Islet of Langerhans (tissue), 1 donor: ENCODE data around the gene MXD3.
"Not testable (repeated sequence)": the region's sequence is repeated elsewhere in the genome, so short reads cannot be mapped to it uniquely, and the experiment has no call there.

Experiments used
- FAIRE-seq: peaks from one replicate; lab custom pipeline; 2011; peaks lifted over from hg19 to GRCh38; lab: Jason Lieb, UNC

The MXD3 gene

GRCh38 chr5:177319913-177320588, 8.4 kb upstream of the MXD3 start:
- no peak for FAIRE-seq

- FAIRE-seq: no peak
Observed at GRCh38 chr5:177317959-177318377, 6.3 kb upstream of the MXD3 start.

GRCh38 chr5:177316005-177316404, 4.3 kb upstream of the MXD3 start:
- no peak for FAIRE-seq

- FAIRE-seq: no peak
Observed at GRCh38 chr5:177315411-177315810, 3.7 kb upstream of the MXD3 start.

- FAIRE-seq: no peak
Observed at GRCh38 chr5:177314376-177315342, 3.0 kb upstream of the MXD3 start.

GRCh38 chr5:177313561-177314259, 2.0 kb upstream of the MXD3 start:
- FAIRE-seq: no peak

GRCh38 chr5:177312649-177313181, 1.0 kb upstream of the MXD3 start:
- no peak for FAIRE-seq

- FAIRE-seq: no peak
Observed at GRCh38 chr5:177311392-177311722, 341 bp downstream of the MXD3 start.

GRCh38 chr5:177310757-177311391, 824 bp downstream of the MXD3 start:
- no peak for FAIRE-seq

GRCh38 chr5:177310332-177310731, 1.4 kb downstream of the MXD3 start:
- no peak for FAIRE-seq

- no peak for FAIRE-seq
Observed at GRCh38 chr5:177309351-177310191, 2.1 kb downstream of the MXD3 start.

GRCh38 chr5:177308740-177309139, 3.0 kb downstream of the MXD3 start:
- no peak for FAIRE-seq

- FAIRE-seq: no peak
Observed at GRCh38 chr5:177307544-177308363, 3.9 kb downstream of the MXD3 start.

- FAIRE-seq: no peak
Observed at GRCh38 chr5:177306674-177307543, 4.8 kb downstream of the MXD3 start.

GRCh38 chr5:177306103-177306640, 5.5 kb downstream of the MXD3 start:
- FAIRE-seq: not testable (repeated sequence)

- no peak for FAIRE-seq
Observed at GRCh38 chr5:177304392-177305119, 7.1 kb downstream of the MXD3 start.

- no peak for FAIRE-seq
Observed at GRCh38 chr5:177303925-177304391, 7.7 kb downstream of the MXD3 start.
